ENCODE data around the gene MPP1. TPM values are rescaled to one million over a fixed set of nuclear protein-coding genes. Genes with fewer than 3 reads are reported as not detected.

Gene MPP1
- total and polyA plus RNA-seq, 9 of the 15 experiments (the other 6 are each of a cell fraction or from before 2014, with no cell fraction given), result 227 to 395 (median 283) TPM

- TF ChIP-seq SFPQ (IDR thresholded peaks at IDR 0.05; ENCODE audit: low read depth, low read length), result no peak
- no peak for TF ChIP-seq ZFX (CRISPR knock-in tag; IDR thresholded peaks at IDR 0.05)
- TF ChIP-seq HDAC2 (IDR thresholded peaks at IDR 0.05), result peak; percentile 66; the same call in 1 of the 2 replicates
- TF ChIP-seq IFI16 (CRISPR knock-in tag; IDR thresholded peaks at IDR 0.05), result no peak
- TF ChIP-seq ELF2 (CRISPR knock-in tag; IDR thresholded peaks at IDR 0.05), result no peak
- no peak for TF ChIP-seq GATAD2A (IDR thresholded peaks at IDR 0.05)
- TF ChIP-seq SMAD3 (CRISPR knock-in tag; conservative IDR thresholded peaks at IDR 0.05), result no peak
- no peak for TF ChIP-seq PHTF2 (CRISPR knock-in tag; IDR thresholded peaks at IDR 0.05)
- no peak for TF ChIP-seq TCF7L2 (IDR thresholded peaks at IDR 0.05; ENCODE audit: low read depth, low read length)
- TF ChIP-seq IRF2 (CRISPR knock-in tag; IDR thresholded peaks at IDR 0.05), result no peak
- TF ChIP-seq, protein P1, sequence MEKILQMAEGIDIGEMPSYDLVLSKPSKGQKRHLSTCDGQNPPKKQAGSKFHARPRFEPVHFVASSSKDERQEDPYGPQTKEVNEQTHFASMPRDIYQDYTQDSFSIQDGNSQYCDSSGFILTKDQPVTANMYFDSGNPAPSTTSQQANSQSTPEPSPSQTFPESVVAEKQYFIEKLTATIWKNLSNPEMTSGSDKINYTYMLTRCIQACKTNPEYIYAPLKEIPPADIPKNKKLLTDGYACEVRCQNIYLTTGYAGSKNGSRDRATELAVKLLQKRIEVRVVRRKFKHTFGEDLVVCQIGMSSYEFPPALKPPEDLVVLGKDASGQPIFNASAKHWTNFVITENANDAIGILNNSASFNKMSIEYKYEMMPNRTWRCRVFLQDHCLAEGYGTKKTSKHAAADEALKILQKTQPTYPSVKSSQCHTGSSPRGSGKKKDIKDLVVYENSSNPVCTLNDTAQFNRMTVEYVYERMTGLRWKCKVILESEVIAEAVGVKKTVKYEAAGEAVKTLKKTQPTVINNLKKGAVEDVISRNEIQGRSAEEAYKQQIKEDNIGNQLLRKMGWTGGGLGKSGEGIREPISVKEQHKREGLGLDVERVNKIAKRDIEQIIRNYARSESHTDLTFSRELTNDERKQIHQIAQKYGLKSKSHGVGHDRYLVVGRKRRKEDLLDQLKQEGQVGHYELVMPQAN (IDR thresholded peaks at IDR 0.05; ENCODE audit: borderline replicate concordance), result no peak
- TF ChIP-seq, protein P2, sequence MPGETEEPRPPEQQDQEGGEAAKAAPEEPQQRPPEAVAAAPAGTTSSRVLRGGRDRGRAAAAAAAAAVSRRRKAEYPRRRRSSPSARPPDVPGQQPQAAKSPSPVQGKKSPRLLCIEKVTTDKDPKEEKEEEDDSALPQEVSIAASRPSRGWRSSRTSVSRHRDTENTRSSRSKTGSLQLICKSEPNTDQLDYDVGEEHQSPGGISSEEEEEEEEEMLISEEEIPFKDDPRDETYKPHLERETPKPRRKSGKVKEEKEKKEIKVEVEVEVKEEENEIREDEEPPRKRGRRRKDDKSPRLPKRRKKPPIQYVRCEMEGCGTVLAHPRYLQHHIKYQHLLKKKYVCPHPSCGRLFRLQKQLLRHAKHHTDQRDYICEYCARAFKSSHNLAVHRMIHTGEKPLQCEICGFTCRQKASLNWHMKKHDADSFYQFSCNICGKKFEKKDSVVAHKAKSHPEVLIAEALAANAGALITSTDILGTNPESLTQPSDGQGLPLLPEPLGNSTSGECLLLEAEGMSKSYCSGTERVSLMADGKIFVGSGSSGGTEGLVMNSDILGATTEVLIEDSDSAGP (CRISPR knock-in tag; IDR thresholded peaks at IDR 0.05), result no peak
- TF ChIP-seq, protein P3, sequence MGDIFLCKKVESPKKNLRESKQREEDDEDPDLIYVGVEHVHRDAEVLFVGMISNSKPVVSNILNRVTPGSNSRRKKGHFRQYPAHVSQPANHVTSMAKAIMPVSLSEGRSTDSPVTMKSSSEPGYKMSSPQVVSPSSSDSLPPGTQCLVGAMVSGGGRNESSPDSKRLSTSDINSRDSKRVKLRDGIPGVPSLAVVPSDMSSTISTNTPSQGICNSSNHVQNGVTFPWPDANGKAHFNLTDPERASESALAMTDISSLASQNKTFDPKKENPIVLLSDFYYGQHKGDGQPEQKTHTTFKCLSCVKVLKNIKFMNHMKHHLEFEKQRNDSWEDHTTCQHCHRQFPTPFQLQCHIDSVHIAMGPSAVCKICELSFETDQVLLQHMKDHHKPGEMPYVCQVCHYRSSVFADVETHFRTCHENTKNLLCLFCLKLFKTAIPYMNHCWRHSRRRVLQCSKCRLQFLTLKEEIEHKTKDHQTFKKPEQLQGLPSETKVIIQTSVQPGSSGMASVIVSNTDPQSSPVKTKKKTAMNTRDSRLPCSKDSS (IDR thresholded peaks at IDR 0.05; ENCODE audit: low read depth, partially characterized antibody), result no peak
- TF ChIP-seq, protein P4, sequence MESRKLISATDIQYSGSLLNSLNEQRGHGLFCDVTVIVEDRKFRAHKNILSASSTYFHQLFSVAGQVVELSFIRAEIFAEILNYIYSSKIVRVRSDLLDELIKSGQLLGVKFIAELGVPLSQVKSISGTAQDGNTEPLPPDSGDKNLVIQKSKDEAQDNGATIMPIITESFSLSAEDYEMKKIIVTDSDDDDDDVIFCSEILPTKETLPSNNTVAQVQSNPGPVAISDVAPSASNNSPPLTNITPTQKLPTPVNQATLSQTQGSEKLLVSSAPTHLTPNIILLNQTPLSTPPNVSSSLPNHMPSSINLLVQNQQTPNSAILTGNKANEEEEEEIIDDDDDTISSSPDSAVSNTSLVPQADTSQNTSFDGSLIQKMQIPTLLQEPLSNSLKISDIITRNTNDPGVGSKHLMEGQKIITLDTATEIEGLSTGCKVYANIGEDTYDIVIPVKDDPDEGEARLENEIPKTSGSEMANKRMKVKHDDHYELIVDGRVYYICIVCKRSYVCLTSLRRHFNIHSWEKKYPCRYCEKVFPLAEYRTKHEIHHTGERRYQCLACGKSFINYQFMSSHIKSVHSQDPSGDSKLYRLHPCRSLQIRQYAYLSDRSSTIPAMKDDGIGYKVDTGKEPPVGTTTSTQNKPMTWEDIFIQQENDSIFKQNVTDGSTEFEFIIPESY (CRISPR knock-in tag; IDR thresholded peaks at IDR 0.05), result no peak
- no peak for TF ChIP-seq MAFF (IDR thresholded peaks at IDR 0.05; ENCODE audit: low read length)
- TF ChIP-seq FOS (IDR thresholded peaks at IDR 0.05; ENCODE audit: extremely low read depth, insufficient read length), result no peak
- peak; percentile 91 for TF ChIP-seq DPF2 (IDR thresholded peaks at IDR 0.05)
- TF ChIP-seq HDAC8 (tag; IDR thresholded peaks at IDR 0.05), result no peak
- no peak for TF ChIP-seq WHSC1 (IDR thresholded peaks at IDR 0.05; ENCODE audit: low read length)
- peak; percentile 83 for TF ChIP-seq GATA2 (CRISPR knock-in tag; IDR thresholded peaks at IDR 0.05)
- TF ChIP-seq SREBF1 (IDR thresholded peaks at IDR 0.05; ENCODE audit: borderline replicate concordance, low read depth, low read length), result no peak
These were observed 53.5 kb downstream of the MPP1 start (continued) for GRCh38 chrX:154751669-154752271.
